Aorta (tissue), 5 donors: ENCODE measurements around the gene GRK1. TPM values are rescaled to one million over a fixed set of nuclear protein-coding genes. Genes with fewer than 3 reads are reported as not detected.

Experiments used
- ATAC-seq: fragments of 200-7000 bp; cut with Tn5 transposase; one replicate; pipeline ENCODE4 v1.9.1; 2022; ENCODE audit warnings: moderate library complexity; ENCODE audit not compliant: low FRiP score
- DNase-seq, 2 donors: peaks; one replicate each; pipeline ENCODE4 v3.0.0-alpha.2; 2020
- H3K27ac ChIP-seq, 2 donors: one replicate each; pipeline ENCODE4 v1.5.1; 2013; ENCODE audit warnings: low read length in 2 of 2, mild to moderate bottlenecking in 2 of 2, moderate library complexity in 2 of 2, control low read depth in 1 of 2, inconsistent platforms in 1 of 2, low read depth in 1 of 2
- H3K27me3 ChIP-seq, 2 donors: one replicate each; pipeline ENCODE4 v1.6.1; 2013; ENCODE audit warnings: control low read depth in 1 of 2, low read length in 1 of 2, mild to moderate bottlenecking in 1 of 2, moderate library complexity in 1 of 2; ENCODE audit not compliant: insufficient read depth in 2 of 2, control insufficient read depth in 1 of 2
- H3K36me3 ChIP-seq, 2 donors: one replicate each; pipeline ENCODE4 v1.6.1; 2013; ENCODE audit warnings: control low read depth in 1 of 2, low read length in 1 of 2, mild to moderate bottlenecking in 1 of 2; ENCODE audit not compliant: insufficient read depth in 2 of 2, control insufficient read depth in 1 of 2
- H3K4me1 ChIP-seq, 2 donors: one replicate each; pipeline ENCODE4 v1.6.1; 2013; ENCODE audit warnings: low read length in 2 of 2, control low read depth in 1 of 2, mild to moderate bottlenecking in 1 of 2, moderate library complexity in 1 of 2; ENCODE audit not compliant: insufficient read depth in 2 of 2, control insufficient read depth in 1 of 2
- H3K4me3 ChIP-seq, 2 donors: one replicate each; pipeline ENCODE4 v1.5.1; 2013; ENCODE audit warnings: low read length in 2 of 2, control low read depth in 1 of 2, mild to moderate bottlenecking in 1 of 2
- H3K9me3 ChIP-seq: one replicate; pipeline ENCODE4 v1.6.1; 2013; ENCODE audit warnings: mild to moderate bottlenecking, low read length; ENCODE audit not compliant: control insufficient read depth
- WGBS, 2 donors: extraction: QIAGEN DNeasy Blood & Tissue Kit; methylation state at CpG; one replicate each; pipeline ENCODE4 v1.1.7; 2013; 5-methylcytosine and 5-hydroxymethylcytosine counted together
- intact Hi-C, 2 donors: fragments of 100-400 bp; cut with DNase I; formaldehyde crosslinking; loops; one replicate each; pipeline versions ENCODE4 v1.14.2 to v1.15.0; 2022
- polyA plus RNA-seq, 2 donors: library from polyadenylated mRNA; stranded (reverse); fragments of 200-250 nt; gene quantifications; one replicate each; pipeline ENCODE4 v1.2.3, GENCODE V29; 2013
- total RNA-seq, 2 donors: library from RNA; stranded (reverse); fragmentation: NEBNext Ultra II Directional; extraction: Animal tissue kit (Norgen Biotek cat#: 25700); gene quantifications; one replicate each; pipeline ENCODE4 v1.2.1, GENCODE V29; 2021
- donor health status: healthy with polysubstance abuse.
- donor health status: Bipolar disorder and iron deficiency.
- donor health status: DM: no; HTN: no; CAD: no.
- donor health status: DM: no; HTN: no; CAD: no.
- donor health status: DM: yes; HTN: yes; CAD: no.

Gene GRK1
- total and polyA plus RNA-seq, 4 donors: 0.10 TPM; not detected in 3

- DNase-seq (peak in 1 of 2 donors; percentile 64), ATAC-seq (no peak)
- Histone ChIP-seq H3K27ac (no peak overlapping the region), H3K9me3 (no peaks in the 10 kb centered on the region), H3K27me3 (no peaks in the 10 kb centered on the region), H3K4me3 (no peak overlapping the region), H3K36me3 (no peaks in the 10 kb centered on the region), H3K4me1 (no peaks in the 10 kb centered on the region)
- intact Hi-C loops: no loop called here
- WGBS, 2 donors: 90 to 93% methylated on average over 28 of the region's 28 CpGs
Measured at GRCh38 chr13:113768018-113768905, 101.2 kb downstream of the GRK1 start.

DNA sequence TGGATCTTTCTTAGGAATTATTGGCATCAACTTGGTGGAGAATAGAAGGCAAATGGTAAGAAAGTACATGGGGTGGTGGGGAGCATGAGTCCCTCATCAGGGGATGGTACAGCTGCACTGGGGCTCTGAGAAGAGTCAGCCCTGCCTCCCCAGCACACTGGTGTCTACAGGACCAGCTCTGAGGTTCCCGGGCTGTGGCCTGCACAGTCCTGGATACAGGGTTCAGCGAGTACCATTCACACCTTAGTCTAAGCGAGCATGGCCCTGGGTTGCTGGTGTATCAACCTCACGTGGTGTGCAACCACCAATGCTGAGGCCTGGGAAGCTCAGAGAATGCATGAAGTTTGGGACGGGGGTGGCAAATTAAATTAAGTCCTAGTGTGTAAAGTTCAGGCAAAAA is 102.1 kb downstream of the GRK1 start:
- Histone ChIP-seq H3K9me3 (no peaks in the 10 kb centered on the region), H3K4me1 (no peaks in the 10 kb centered on the region), H3K27ac (no peak overlapping the region), H3K36me3 (no peaks in the 10 kb centered on the region), H3K4me3 (no peak overlapping the region), H3K27me3 (no peaks in the 10 kb centered on the region)
- DNase-seq (no peak), ATAC-seq (no peak)
- intact Hi-C loops: no loop called here
- 85 to 91% methylated on average over 5 of the region's 5 CpGs for WGBS, 2 donors

DNA sequence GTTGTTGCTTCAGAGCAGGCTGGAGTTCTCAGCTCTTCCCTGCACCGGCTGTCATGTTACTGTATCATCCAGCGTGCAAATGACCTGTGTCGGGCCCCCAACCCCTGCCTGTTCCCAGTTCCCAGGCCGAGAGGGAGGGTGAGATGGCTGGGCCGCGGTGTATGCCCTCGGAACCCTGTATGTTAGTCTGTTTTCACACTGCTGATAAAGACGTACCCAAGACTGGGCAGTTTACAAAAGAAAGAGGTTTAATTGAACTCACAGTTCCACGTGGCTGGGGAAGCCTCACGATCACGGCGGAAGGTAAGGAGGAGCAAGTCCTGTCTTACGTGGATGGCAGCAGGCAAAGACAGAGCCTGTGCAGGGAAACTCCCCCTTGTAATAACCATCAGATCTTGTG is 102.9 kb downstream of the GRK1 start:
- intact Hi-C loops: no loop called here
- Histone ChIP-seq H3K27me3 (no peaks in the 10 kb centered on the region), H3K36me3 (no peaks in the 10 kb centered on the region), H3K9me3 (no peaks in the 10 kb centered on the region), H3K27ac (no peak overlapping the region), H3K4me1 (no peaks in the 10 kb centered on the region), H3K4me3 (no peak overlapping the region)
- peak in 1 of 2 donors; percentile 54 for DNase-seq
- no peak for ATAC-seq
- 82 to 86% methylated on average over 13 of the region's 13 CpGs for WGBS, 2 donors

GRCh38 chr13:113770441-113770840 is 103.4 kb downstream of the GRK1 start:
- Histone ChIP-seq H3K4me1 (no peaks in the 10 kb centered on the region), H3K27ac (no peak overlapping the region), H3K36me3 (no peaks in the 10 kb centered on the region), H3K4me3 (no peak overlapping the region), H3K27me3 (no peaks in the 10 kb centered on the region), H3K9me3 (no peaks in the 10 kb centered on the region)
- DNase-seq: peak in 1 of 2 donors; percentile 50
- no peak for ATAC-seq
- 72 to 76% methylated on average over 8 of the region's 8 CpGs for WGBS, 2 donors
- intact Hi-C loops: no loop called here

GRCh38 chr13:113770937-113771336 is 103.9 kb downstream of the GRK1 start:
- Histone ChIP-seq H3K4me3 (no peak overlapping the region), H3K27me3 (no peaks in the 10 kb centered on the region), H3K36me3 (no peaks in the 10 kb centered on the region), H3K4me1 (no peaks in the 10 kb centered on the region), H3K27ac (no peak overlapping the region), H3K9me3 (no peaks in the 10 kb centered on the region)
- intact Hi-C loops: no loop called here
- ATAC-seq: no peak
- DNase-seq: no peak
- WGBS, 2 donors: 91 to 94% methylated on average over 5 of the region's 5 CpGs

DNA sequence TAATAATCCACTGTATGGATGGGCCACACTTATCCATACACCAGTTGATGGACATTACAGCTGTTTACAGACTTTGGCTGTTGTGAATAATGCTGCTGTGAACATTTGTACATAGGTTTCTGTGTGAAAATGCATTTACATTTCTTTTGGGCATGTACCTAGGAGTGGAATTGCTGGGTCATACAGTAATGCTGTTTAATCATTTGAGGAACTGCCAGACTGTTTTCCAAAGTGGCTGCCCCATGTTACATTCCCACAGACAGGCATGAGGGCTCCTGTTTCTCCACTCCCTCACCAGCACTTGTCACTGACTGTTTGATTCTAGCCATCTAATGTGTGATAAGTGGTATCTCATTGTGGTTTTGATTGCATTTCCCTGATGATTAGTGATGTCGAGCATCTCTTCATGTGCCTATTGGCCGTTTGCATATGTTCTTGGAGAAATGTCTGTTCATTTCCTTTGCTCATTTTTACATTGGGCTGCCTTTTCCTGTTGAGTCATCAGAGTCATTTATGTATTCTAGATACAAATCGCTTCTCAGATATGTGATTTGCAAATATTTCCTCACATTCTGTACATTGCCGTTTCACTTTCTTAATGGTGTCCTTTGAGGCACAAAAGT is 104.8 kb downstream of the GRK1 start:
- no peaks in the 10 kb centered on the region for H3K36me3 ChIP-seq

DNA sequence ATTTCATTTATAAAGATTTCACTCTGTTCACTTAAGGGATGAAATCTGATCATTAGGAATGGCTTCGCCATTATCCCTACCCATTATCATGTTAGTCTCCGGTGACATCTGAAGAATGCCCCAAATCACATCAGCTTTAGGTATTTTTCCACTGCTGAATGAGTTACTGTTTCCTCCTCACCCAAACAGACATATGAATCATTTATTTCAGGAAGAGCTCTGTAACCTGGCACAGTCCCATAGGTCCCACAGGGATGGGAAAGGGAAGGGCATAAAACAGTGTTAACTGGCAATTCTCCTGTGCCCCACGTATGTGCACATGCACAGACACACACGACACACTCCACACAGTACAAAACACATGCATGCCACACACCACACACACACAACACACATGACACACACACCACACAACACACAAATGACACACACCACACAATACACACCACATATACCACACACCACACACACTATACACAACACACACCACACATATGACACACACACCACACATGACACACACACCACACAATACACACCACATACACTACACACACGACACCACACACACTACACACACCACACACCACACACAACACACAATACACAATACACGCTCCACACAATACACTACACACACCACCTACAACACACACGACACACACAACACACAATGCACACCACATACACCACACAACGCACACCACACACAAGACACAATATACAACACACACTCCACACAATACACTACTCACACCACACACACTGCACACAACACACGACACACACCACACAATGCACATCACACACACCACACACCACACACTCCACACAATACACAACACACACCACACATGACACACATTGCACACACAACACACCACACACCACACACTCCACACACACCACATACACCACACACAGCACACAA is 107.4 kb downstream of the GRK1 start:
- ATAC-seq (no peak), DNase-seq (no peak)
- no peaks in the 10 kb centered on the region for H3K9me3 ChIP-seq
- H3K4me3 ChIP-seq: no peak overlapping the region
- WGBS, 2 donors: 72 to 73% methylated on average over 9 of the region's 9 CpGs
- intact Hi-C loops: no loop called here
- no peaks in the 10 kb centered on the region for H3K36me3 ChIP-seq
- H3K27me3 ChIP-seq: no peaks in the 10 kb centered on the region
- no peak overlapping the region for H3K27ac ChIP-seq
- H3K4me1 ChIP-seq: no peaks in the 10 kb centered on the region

More for the DNA sequence above, 104.8 kb downstream of the GRK1 start:
- H3K4me3 ChIP-seq: no peak overlapping the region
- ATAC-seq (no peak), DNase-seq (no peak)
- WGBS, 2 donors: 74 to 78% methylated on average over 4 of the region's 4 CpGs
- H3K4me1 ChIP-seq: no peaks in the 10 kb centered on the region
- H3K27me3 ChIP-seq: no peaks in the 10 kb centered on the region
- H3K27ac ChIP-seq: no peak overlapping the region
- H3K9me3 ChIP-seq: no peaks in the 10 kb centered on the region
- intact Hi-C loops: no loop called here

DNA sequence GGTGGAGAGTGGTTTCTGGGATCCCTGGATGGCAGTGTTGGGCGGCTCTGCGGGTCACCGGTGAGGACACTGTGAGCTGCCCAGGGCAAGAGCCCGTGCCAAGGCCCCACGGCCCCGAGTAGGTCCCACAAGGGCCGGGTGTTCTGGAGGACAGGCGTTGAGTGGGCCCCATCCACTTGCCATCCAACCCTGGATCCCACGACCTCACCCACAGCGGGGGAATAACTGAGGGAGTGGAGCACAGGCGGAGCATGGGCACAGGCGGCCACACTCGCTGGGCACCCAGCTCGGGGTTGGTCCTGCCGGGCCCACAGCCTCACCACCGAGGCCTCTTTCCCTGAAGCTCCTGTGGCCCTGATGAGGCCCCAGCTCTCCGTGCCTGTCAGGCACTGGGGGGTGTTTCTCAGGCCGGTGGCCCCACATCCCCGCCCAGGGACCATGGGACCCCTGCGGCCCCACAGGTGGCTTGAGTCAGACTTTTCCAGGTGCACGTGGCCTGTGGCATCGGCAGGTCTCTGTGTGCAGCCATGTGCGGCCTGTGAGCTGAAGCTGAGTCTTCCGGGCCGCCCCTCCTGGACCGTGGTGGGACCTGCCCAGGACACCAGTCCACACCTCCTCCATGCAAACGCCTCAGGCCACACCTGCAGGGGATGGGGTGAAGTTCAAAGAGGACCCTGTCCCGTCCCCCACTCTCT is 108.6 kb downstream of the GRK1 start:
- Histone ChIP-seq H3K27ac (no peak overlapping the region), H3K36me3 (no peaks in the 10 kb centered on the region), H3K27me3 (no peaks in the 10 kb centered on the region), H3K4me3 (no peak overlapping the region), H3K4me1 (no peaks in the 10 kb centered on the region), H3K9me3 (no peaks in the 10 kb centered on the region)
- peak; percentile 21 for ATAC-seq
- intact Hi-C loops: no loop called here
- 90 to 91% methylated on average over 28 of the region's 28 CpGs for WGBS, 2 donors
- peak in 1 of 2 donors; percentile 59 for DNase-seq
